Upper lobe of right lung (tissue), 1 donor: Measurements from ENCODE around the gene BRIP1. TPM values are rescaled to one million over a fixed set of nuclear protein-coding genes. Genes with fewer than 3 reads are reported as not detected.

Experiments
- ATAC-seq: fragments of 200-7000 bp; cut with Tn5 transposase; one replicate; pipeline ENCODE4 v1.9.1; 2020; ENCODE audit warnings: mild to moderate bottlenecking, moderate library complexity
- DNase-seq: peaks from one replicate; pipeline ENCODE4 v3.0.0-alpha.2; 2020
- H3K27ac ChIP-seq: fragments of 200-600 bp; one replicate; pipeline ENCODE4 v1.8.0; 2022
- H3K27me3 ChIP-seq: fragments of 200-600 bp; one replicate; pipeline ENCODE4 v1.8.0; 2022; ENCODE audit warnings: mild to moderate bottlenecking
- H3K36me3 ChIP-seq: fragments of 200-600 bp; one replicate; pipeline ENCODE4 v1.8.0; 2022
- H3K4me1 ChIP-seq: fragments of 200-600 bp; one replicate; pipeline ENCODE4 v1.8.0; 2022
- H3K4me3 ChIP-seq: fragments of 200-600 bp; one replicate; pipeline ENCODE4 v1.8.0; 2022; ENCODE audit warnings: mild to moderate bottlenecking
- H3K9me3 ChIP-seq: fragments of 200-600 bp; one replicate; pipeline ENCODE4 v1.8.0; 2022
- CTCF ChIP-seq: fragments of 200-600 bp; IDR thresholded peaks from one replicate; pipeline ENCODE4 v1.8.0; 2022; ENCODE audit warnings: antibody characterized with exemption
- intact Hi-C: fragments of 100-400 bp; cut with DNase I; formaldehyde crosslinking; loops from one replicate; pipeline ENCODE4 v1.11.0; 2022
- total RNA-seq: library from RNA; stranded (reverse); fragmentation: NEBNext Ultra II Directional; extraction: Animal tissue kit (Norgen Biotek cat#: 25700); gene quantifications from one replicate; pipeline ENCODE4 v1.2.1, GENCODE V29; 2021
- donor health status: DM: no; HTN: yes; CAD: no; lungs with severe emphysema.

Gene BRIP1
- total RNA-seq, 1 donor from 2014 or later: 0.26 TPM

GRCh38 chr17:61803796-61804195, 59.5 kb downstream of the BRIP1 start:
- DNase-seq (no peak), ATAC-seq (no peak)
- Histone ChIP-seq H3K4me1 (no peaks in the 10 kb centered on the region), H3K36me3 (no peaks in the 10 kb centered on the region), H3K4me3 (no peak overlapping the region), H3K27me3 (no peaks in the 10 kb centered on the region), H3K27ac (no peak overlapping the region), H3K9me3 (no peaks in the 10 kb centered on the region)
- no peak for TF ChIP-seq CTCF
- intact Hi-C loops: no loop called here

- no peaks in the 10 kb centered on the region for H3K36me3 ChIP-seq
- H3K4me3 ChIP-seq: no peak overlapping the region
- H3K4me1 ChIP-seq: no peaks in the 10 kb centered on the region
- intact Hi-C loops: no loop called here
- H3K27ac ChIP-seq: no peak overlapping the region
- ATAC-seq (no peak), DNase-seq (no peak)
- H3K27me3 ChIP-seq: no peaks in the 10 kb centered on the region
- no peak for TF ChIP-seq CTCF
- H3K9me3 ChIP-seq: no peaks in the 10 kb centered on the region
These were observed 60.1 kb downstream of the BRIP1 start for GRCh38 chr17:61803216-61803615.

- no peak overlapping the region for H3K27ac ChIP-seq
- H3K9me3 ChIP-seq: no peaks in the 10 kb centered on the region
- DNase-seq: no peak
- no peaks in the 10 kb centered on the region for H3K4me1 ChIP-seq
- no peaks in the 10 kb centered on the region for H3K27me3 ChIP-seq
- no peak for TF ChIP-seq CTCF
- intact Hi-C loops: no loop called here
- H3K4me3 ChIP-seq: no peak overlapping the region
- H3K36me3 ChIP-seq: no peaks in the 10 kb centered on the region
- ATAC-seq: no peak
These were observed 63.4 kb downstream of the BRIP1 start for GRCh38 chr17:61799812-61800484.

- DNase-seq (no peak), ATAC-seq (no peak)
- intact Hi-C loops: no loop called here
- H3K4me1 ChIP-seq: no peaks in the 10 kb centered on the region
- H3K9me3 ChIP-seq: no peaks in the 10 kb centered on the region
- no peaks in the 10 kb centered on the region for H3K36me3 ChIP-seq
- no peak for TF ChIP-seq CTCF
- no peaks in the 10 kb centered on the region for H3K27me3 ChIP-seq
- H3K4me3 ChIP-seq: no peak overlapping the region
- H3K27ac ChIP-seq: no peak overlapping the region
These were observed 66.0 kb downstream of the BRIP1 start for GRCh38 chr17:61797283-61797682.

GRCh38 chr17:61795546-61795945, 67.8 kb downstream of the BRIP1 start:
- Histone ChIP-seq H3K9me3 (no peaks in the 10 kb centered on the region), H3K27me3 (no peaks in the 10 kb centered on the region), H3K4me3 (no peak overlapping the region), H3K36me3 (no peaks in the 10 kb centered on the region), H3K27ac (no peak overlapping the region), H3K4me1 (no peaks in the 10 kb centered on the region)
- TF ChIP-seq CTCF: no peak
- ATAC-seq: no peak
- intact Hi-C loops: no loop called here
- no peak for DNase-seq

GRCh38 chr17:61794792-61795191, 68.5 kb downstream of the BRIP1 start:
- H3K4me3 ChIP-seq: no peak overlapping the region
- no peaks in the 10 kb centered on the region for H3K4me1 ChIP-seq
- no peaks in the 10 kb centered on the region for H3K36me3 ChIP-seq
- no peak for TF ChIP-seq CTCF
- ATAC-seq (no peak), DNase-seq (no peak)
- no peaks in the 10 kb centered on the region for H3K9me3 ChIP-seq
- H3K27ac ChIP-seq: no peak overlapping the region
- no peaks in the 10 kb centered on the region for H3K27me3 ChIP-seq
- intact Hi-C loops: no loop called here
